H1 (cell line): Measurements from ENCODE around the gene PDZD8. TPM values are rescaled to one million over a fixed set of nuclear protein-coding genes. Genes with fewer than 3 reads are reported as not detected.

ENCODE experiments used
- CTCF ChIA-PET: fragments of 300-600 bp; sonication (Branson Sonifier 250); formaldehyde crosslinking; loops from one replicate; lab custom pipeline; 2021; ENCODE audit not compliant: partially characterized antibody; lab: Charles Lee
- POLR2A ChIA-PET: fragments of 300-600 bp; sonication (Branson Sonifier 250); formaldehyde crosslinking; loops from one replicate; lab custom pipeline; 2021; ENCODE audit warnings: inconsistent platforms; ENCODE audit not compliant: partially characterized antibody; lab: Charles Lee
- DNase-seq, 2 experiments: peaks; one replicate each; pipeline versions ENCODE4 v3.0.0 to v3.0.0-alpha.2; 2010 to 2022; ENCODE audit warnings: low spot score in 2 of 2, low read depth in 1 of 2, mixed read lengths in 1 of 2
- FAIRE-seq: peaks from 2 replicates; lab custom pipeline; 2011; peaks lifted over from hg19 to GRCh38; lab: Jason Lieb, UNC
- H2AFZ ChIP-seq: 2 replicates; pipeline ENCODE4 v1.8.1; 2012; ENCODE audit warnings: low read length, inconsistent platforms
- H2AK5ac ChIP-seq: 2 replicates; pipeline ENCODE4 v1.6.1; 2013; ENCODE audit warnings: low read depth, low read length
- H2BK120ac ChIP-seq: replicated peaks from 2 replicates; pipeline ENCODE3; 2013; ENCODE audit warnings: low read depth, low read length, inconsistent platforms
- H2BK12ac ChIP-seq: 2 replicates; pipeline ENCODE4 v1.6.1; 2013; ENCODE audit warnings: low read depth, low read length
- H2BK15ac ChIP-seq: 2 replicates; pipeline ENCODE4 v1.6.1; 2013; ENCODE audit warnings: low read length
- H2BK20ac ChIP-seq: 2 replicates; pipeline ENCODE4 v1.6.1; 2013; ENCODE audit warnings: low read length
- H2BK5ac ChIP-seq: 2 replicates; pipeline ENCODE4 v1.6.1; 2013; ENCODE audit warnings: low read depth, low read length
- H3K14ac ChIP-seq: 2 replicates; pipeline ENCODE4 v1.6.1; 2013; ENCODE audit warnings: inconsistent platforms; ENCODE audit not compliant: insufficient read length
- H3K18ac ChIP-seq: 2 replicates; pipeline ENCODE4 v1.6.1; 2013; ENCODE audit warnings: low read length; ENCODE audit errors: extremely low read depth
- H3K23ac ChIP-seq: 2 replicates; pipeline ENCODE4 v1.6.1; 2013; ENCODE audit warnings: inconsistent platforms; ENCODE audit not compliant: insufficient read length
- H3K23me2 ChIP-seq: 2 replicates; pipeline ENCODE4 v1.6.1; 2013; ENCODE audit warnings: low read depth, low read length
- H3K27ac ChIP-seq: 2 replicates; pipeline ENCODE4 v1.6.1; 2011; ENCODE audit warnings: low read depth, low read length, inconsistent platforms
- H3K27me3 ChIP-seq, 4 experiments: replicated peaks in 1 of 4; 1 replicate in 1 of 4; 2 replicates in 3 of 4; pipeline versions ENCODE4 v1.6.1 to v1.8.1; 2011 to 2013; ENCODE audit warnings: low read length in 3 of 4, mild to moderate bottlenecking in 3 of 4, inconsistent platforms in 2 of 4, mixed read lengths in 2 of 4, moderate library complexity in 1 of 4; ENCODE audit not compliant: control insufficient read depth in 3 of 4, insufficient read depth in 3 of 4; ENCODE audit errors: extremely low read depth in 1 of 4
- H3K36me3 ChIP-seq, 4 experiments: 2 replicates each; pipeline versions ENCODE4 v1.6.1 to v1.8.1; 2011 to 2013; ENCODE audit warnings: mild to moderate bottlenecking in 4 of 4, low read length in 3 of 4, moderate library complexity in 2 of 4, control low read depth in 1 of 4, inconsistent platforms in 1 of 4; ENCODE audit not compliant: insufficient read depth in 4 of 4, control insufficient read depth in 2 of 4
- H3K4ac ChIP-seq: replicated peaks from 2 replicates; pipeline ENCODE3; 2013; ENCODE audit warnings: low read length, low read depth, mixed read lengths, inconsistent platforms; ENCODE audit not compliant: insufficient read length
- H3K4me1 ChIP-seq, 4 experiments: replicated peaks in 1 of 4; 1 replicate in 1 of 4; 2 replicates in 3 of 4; pipeline versions ENCODE4 v1.6.1 to v1.8.1; 2011 to 2013; ENCODE audit warnings: low read length in 3 of 4, inconsistent platforms in 2 of 4, mixed read lengths in 1 of 4; ENCODE audit not compliant: insufficient read depth in 4 of 4, control insufficient read depth in 3 of 4
- H3K4me2 ChIP-seq, 2 experiments: 2 replicates each; pipeline versions ENCODE4 v1.6.1 to v1.8.1; 2011 to 2013; ENCODE audit warnings: low read depth in 2 of 2, low read length in 2 of 2, control low read depth in 1 of 2, inconsistent platforms in 1 of 2, mild to moderate bottlenecking in 1 of 2; ENCODE audit not compliant: insufficient read depth in 1 of 2
- H3K4me3 ChIP-seq, 4 experiments: fragments of 200-600, 300-600 bp in 1 of 4; sonication (generic), shearing (Covaris generic), sonication (Bioruptor Twin) in 1 of 4; 2 replicates each; pipeline versions ENCODE4 v1.5.1 to v1.8.1; 2011 to 2016; ENCODE audit warnings: low read length in 4 of 4, low read depth in 3 of 4, control low read depth in 2 of 4, inconsistent platforms in 2 of 4, mild to moderate bottlenecking in 2 of 4, mixed read lengths in 1 of 4, moderate library complexity in 1 of 4; ENCODE audit not compliant: insufficient read depth in 2 of 4; ENCODE audit errors: extremely low read depth in 1 of 4
- H3K56ac ChIP-seq: replicated peaks from 2 replicates; pipeline ENCODE3; 2013; ENCODE audit warnings: low read depth, mild to moderate bottlenecking, mixed read lengths, low read length, inconsistent platforms; ENCODE audit not compliant: insufficient read length
- H3K79me1 ChIP-seq: 2 replicates; pipeline ENCODE4 v1.6.1; 2013; ENCODE audit warnings: low read depth, low read length, control low read depth
- H3K79me2 ChIP-seq, 2 experiments: 2 replicates each; pipeline versions ENCODE4 v1.6.1 to v1.8.1; 2012 to 2013; ENCODE audit warnings: low read length in 2 of 2, mild to moderate bottlenecking in 2 of 2, inconsistent platforms in 1 of 2; ENCODE audit not compliant: insufficient read depth in 2 of 2, control insufficient read depth in 1 of 2
- H3K9ac ChIP-seq, 4 experiments: replicated peaks in 1 of 4; 1 replicate in 1 of 4; 2 replicates in 3 of 4; pipeline versions ENCODE4 v1.6.1 to v1.8.1; 2011 to 2013; ENCODE audit warnings: low read depth in 3 of 4, low read length in 3 of 4, control low read depth in 2 of 4, mild to moderate bottlenecking in 2 of 4, moderate library complexity in 2 of 4, inconsistent platforms in 1 of 4; ENCODE audit errors: extremely low read depth in 1 of 4
- H3K9me3 ChIP-seq, 2 experiments: 2 replicates each; pipeline versions ENCODE4 v1.6.1 to v1.8.1; 2012 to 2013; ENCODE audit warnings: mild to moderate bottlenecking in 2 of 2, moderate library complexity in 2 of 2, control low read depth in 1 of 2, inconsistent platforms in 1 of 2, low read depth in 1 of 2, low read length in 1 of 2, mixed read lengths in 1 of 2; ENCODE audit not compliant: insufficient read depth in 2 of 2
- H4K20me1 ChIP-seq, 2 experiments: replicated peaks in 1 of 2; 2 replicates each; pipeline versions ENCODE3 to v1.8.1; 2011 to 2013; ENCODE audit warnings: inconsistent platforms in 2 of 2, low read length in 2 of 2, mild to moderate bottlenecking in 1 of 2; ENCODE audit not compliant: insufficient read depth in 2 of 2, control insufficient read depth in 1 of 2
- H4K5ac ChIP-seq: 2 replicates; pipeline ENCODE4 v1.6.1; 2013; ENCODE audit warnings: low read length, low read depth, mixed read lengths, inconsistent platforms; ENCODE audit not compliant: insufficient read length
- H4K8ac ChIP-seq: 2 replicates; pipeline ENCODE4 v1.8.0; 2013; ENCODE audit warnings: mild to moderate bottlenecking, moderate library complexity, low read length, inconsistent platforms; ENCODE audit not compliant: insufficient read depth; ENCODE audit errors: extremely low read depth
- H4K91ac ChIP-seq: replicated peaks from 2 replicates; pipeline ENCODE3; 2013; ENCODE audit warnings: low read length, mixed read lengths, inconsistent platforms; ENCODE audit not compliant: insufficient read length
- NANOG ChIP-seq: IDR thresholded peaks from 2 replicates; pipeline ENCODE4 v1.6.1; 2011; ENCODE audit warnings: low read length, low read depth, mild to moderate bottlenecking, inconsistent platforms; ENCODE audit not compliant: insufficient read depth, poor library complexity, severe bottlenecking
- TCF12 ChIP-seq: IDR thresholded peaks from 2 replicates; pipeline ENCODE4 v1.6.1; 2011; ENCODE audit warnings: low read depth, mild to moderate bottlenecking, low read length
- TEAD4 ChIP-seq: IDR thresholded peaks from 2 replicates; pipeline ENCODE4 v1.6.1; 2012; ENCODE audit warnings: low read depth, low read length, inconsistent platforms, mixed read lengths
- USF2 ChIP-seq: IDR thresholded peaks from 2 replicates; pipeline ENCODE4 v1.6.1; 2011; ENCODE audit warnings: low read length, improper control_type of control experiment
- WGBS, 2 experiments: shearing (Covaris generic) in 1 of 2; methylation state at CpG; one replicate each; pipeline versions ENCODE4 v1.1.6 to v1.1.7; 2013 to 2015; ENCODE audit warnings: low lambda C conversion rate in 2 of 2, mixed read lengths in 2 of 2, inconsistent platforms in 1 of 2, low coverage in 1 of 2, missing lambda C conversion rate in 1 of 2; ENCODE audit not compliant: insufficient replicate concordance in 2 of 2, insufficient coverage in 1 of 2, insufficient read length in 1 of 2; ENCODE audit errors: extremely low coverage in 1 of 2, missing lambda C conversion rate in 1 of 2; 5-methylcytosine and 5-hydroxymethylcytosine counted together
- polyA plus RNA-seq, 7 experiments: library from polyadenylated mRNA; depleted of rRNA in 3 of 7; stranded (reverse) in 5 of 7; unstranded in 2 of 7; fragments of >200 nt in 5 of 7; fragments of 200-250 nt in 2 of 7; gene quantifications; 1 replicate in 5 of 7; 2 replicates in 1 of 7; 4 replicates in 1 of 7; pipeline versions ENCODE4 v1.2.1 to v1.2.3, GENCODE V29; 2011 to 2013; ENCODE audit warnings: missing spikeins in 2 of 7, mixed read lengths in 2 of 7
- total RNA-seq: library from RNA; stranded (reverse); fragmentation: NEBNext Ultra II Directional; extraction: Animal tissue kit (Norgen Biotek cat#: 25700); gene quantifications from 2 replicates; pipeline ENCODE4 v1.2.1, GENCODE V29; 2021

Gene PDZD8
- total and polyA plus RNA-seq, 2 of the 8 experiments (the other 6 are each of a cell fraction or from before 2014, with no cell fraction given) = 10.9 to 50.1 TPM

- ChIA-PET POLR2A (no interaction called here), CTCF (interaction anchor here (1.0 to 1.7 kb wide), 5 partner anchors 31 to 203 kb away, joined by 3 to 9 read pairs (median 4); no protein-coding TSS in a partner anchor)
- H3K23ac ChIP-seq = no peak overlapping the region
- no peaks in the 10 kb centered on the region for H3K79me2 ChIP-seq
- H4K5ac ChIP-seq = no peak overlapping the region
- H3K9ac ChIP-seq = no peak overlapping the region
- no peak overlapping the region for H2BK20ac ChIP-seq
- H3K23me2 ChIP-seq = no peaks in the 10 kb centered on the region
- TF ChIP-seq TEAD4 (no peak), NANOG (no peak), TCF12 (no peak), USF2 (no peak)
- no peak overlapping the region for H2AK5ac ChIP-seq
- H3K9me3 ChIP-seq = no peaks in the 10 kb centered on the region
- H3K79me1 ChIP-seq = no peaks in the 10 kb centered on the region
- H3K4me3 ChIP-seq = no peak overlapping the region
- no peak for FAIRE-seq
- WGBS, 2 experiments = 79% methylated on average over 3 of the region's 3 CpGs; no CpG with 5 or more reads in 1 of the 2 experiments
- no peak overlapping the region for H4K8ac ChIP-seq
- H3K27ac ChIP-seq = no peak overlapping the region
- H2BK15ac ChIP-seq = no peak overlapping the region
- no peak for DNase-seq
- no peak overlapping the region for H2AFZ ChIP-seq
- no peak overlapping the region for H3K4me2 ChIP-seq
- H3K27me3 ChIP-seq = peaks cover 2 to 10% (median 7%) of the 10 kb centered on the region in 4 experiments
- no peak overlapping the region for H2BK5ac ChIP-seq
- H4K91ac ChIP-seq = no peak overlapping the region
- no peaks in the 10 kb centered on the region for H4K20me1 ChIP-seq
- H3K4me1 ChIP-seq = peaks cover 0 to 4% (median 1%) of the 10 kb centered on the region in 4 experiments; a peak in 2 of 7 replicates
- no peaks in the 10 kb centered on the region for H3K36me3 ChIP-seq
- no peak overlapping the region for H3K4ac ChIP-seq
- H2BK120ac ChIP-seq = no peak overlapping the region
- H3K56ac ChIP-seq = no peak overlapping the region
- no peak overlapping the region for H3K14ac ChIP-seq
- H2BK12ac ChIP-seq = no peak overlapping the region
- no peak overlapping the region for H3K18ac ChIP-seq
Measured at GRCh38 chr10:117246997-117247671, 128.1 kb downstream of the PDZD8 start.
